GM12878 (cell line): Measurements from ENCODE around the gene FLAD1.

ENCODE experiments used
- NFXL1 ChIP-seq: fragments of 450-650 bp; IDR thresholded peaks from 2 replicates; pipeline ENCODE4 v1.6.1; 2017; ENCODE audit warnings: antibody characterized with exemption, mild to moderate bottlenecking, borderline replicate concordance
- TARDBP ChIP-seq: IDR thresholded peaks from 2 replicates; pipeline ENCODE4 v1.6.1; 2016; ENCODE audit warnings: borderline replicate concordance
- TF ChIP-seq, protein P1 (sequence below), 3 experiments: IDR thresholded peaks in 2 of 3; conservative IDR thresholded peaks in 1 of 3; 2 replicates each; pipeline ENCODE4 v1.5.1; 2011; ENCODE audit warnings: low read depth in 3 of 3, low read length in 3 of 3, mild to moderate bottlenecking in 3 of 3, control low read depth in 2 of 3, moderate library complexity in 2 of 3, inconsistent platforms in 1 of 3, mixed read lengths in 1 of 3; ENCODE audit not compliant: control insufficient read depth in 2 of 3, insufficient read depth in 1 of 3; ENCODE audit errors: extremely low read depth in 1 of 3
- TF ChIP-seq, protein P2 (sequence below): IDR thresholded peaks from 2 replicates; pipeline ENCODE4 v1.6.1; 2011; ENCODE audit warnings: low read depth, low read length, improper control_type of control experiment, borderline replicate concordance
- TF ChIP-seq, protein P3 (sequence below): IDR thresholded peaks from 2 replicates; pipeline ENCODE4 v1.6.1; 2012; ENCODE audit warnings: low read depth, low read length, improper control_type of control experiment

DNA sequence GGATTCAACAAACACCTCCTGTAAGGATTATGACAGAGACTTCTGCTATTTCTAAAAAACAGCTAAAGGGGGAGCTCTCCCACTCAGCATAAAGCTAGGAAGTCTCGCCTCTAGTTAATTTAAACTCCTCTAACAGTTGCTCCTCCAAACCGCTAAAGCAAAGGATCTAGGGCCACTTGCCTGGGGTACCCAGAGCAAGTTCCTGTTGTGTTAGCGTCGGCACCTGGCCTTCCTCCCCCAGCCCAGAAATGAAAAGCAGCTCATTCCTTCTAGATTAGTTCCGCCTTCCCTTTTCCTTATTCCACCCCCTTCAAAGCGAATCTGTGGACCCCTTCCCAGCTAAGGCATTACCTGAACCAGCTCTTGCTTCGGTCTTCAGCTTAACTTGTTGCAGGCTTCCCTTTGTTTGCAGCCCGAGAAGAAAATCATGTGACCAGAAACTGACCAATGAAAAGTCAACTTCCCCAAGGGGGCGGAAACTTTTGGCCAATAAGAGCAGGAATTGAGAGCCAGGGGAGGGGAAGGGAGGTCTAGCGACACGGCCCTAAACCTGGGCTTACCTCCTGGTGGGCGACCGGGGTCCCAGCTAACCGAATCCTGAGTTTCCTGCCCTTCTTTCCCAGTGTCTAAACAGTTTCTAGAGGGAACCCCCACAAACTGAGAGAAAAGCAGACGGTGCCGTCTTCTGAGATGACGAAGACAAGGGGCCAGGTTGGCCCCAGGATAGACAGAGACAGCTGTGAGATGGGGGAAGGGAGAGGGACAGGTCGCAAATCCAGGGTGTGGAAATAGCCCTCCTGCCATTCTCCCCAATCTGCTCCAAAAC lies 27.2 kb upstream of the FLAD1 start, which contains the start of gene PBXIP1:
- TF ChIP-seq, protein P1, sequence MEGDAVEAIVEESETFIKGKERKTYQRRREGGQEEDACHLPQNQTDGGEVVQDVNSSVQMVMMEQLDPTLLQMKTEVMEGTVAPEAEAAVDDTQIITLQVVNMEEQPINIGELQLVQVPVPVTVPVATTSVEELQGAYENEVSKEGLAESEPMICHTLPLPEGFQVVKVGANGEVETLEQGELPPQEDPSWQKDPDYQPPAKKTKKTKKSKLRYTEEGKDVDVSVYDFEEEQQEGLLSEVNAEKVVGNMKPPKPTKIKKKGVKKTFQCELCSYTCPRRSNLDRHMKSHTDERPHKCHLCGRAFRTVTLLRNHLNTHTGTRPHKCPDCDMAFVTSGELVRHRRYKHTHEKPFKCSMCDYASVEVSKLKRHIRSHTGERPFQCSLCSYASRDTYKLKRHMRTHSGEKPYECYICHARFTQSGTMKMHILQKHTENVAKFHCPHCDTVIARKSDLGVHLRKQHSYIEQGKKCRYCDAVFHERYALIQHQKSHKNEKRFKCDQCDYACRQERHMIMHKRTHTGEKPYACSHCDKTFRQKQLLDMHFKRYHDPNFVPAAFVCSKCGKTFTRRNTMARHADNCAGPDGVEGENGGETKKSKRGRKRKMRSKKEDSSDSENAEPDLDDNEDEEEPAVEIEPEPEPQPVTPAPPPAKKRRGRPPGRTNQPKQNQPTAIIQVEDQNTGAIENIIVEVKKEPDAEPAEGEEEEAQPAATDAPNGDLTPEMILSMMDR (IDR thresholded peaks at IDR 0.05 in 2 of 3, conservative IDR thresholded peaks at IDR 0.05 in 1 of 3; ENCODE audit: control insufficient read depth in 2 of 3, extremely low read depth in 1 of 3, insufficient read depth in 1 of 3, low read depth in 3 of 3, low read length in 3 of 3): peak; percentile 9 to 40 (median 22); a peak in 4 of 6 replicates
- TF ChIP-seq, protein P2, sequence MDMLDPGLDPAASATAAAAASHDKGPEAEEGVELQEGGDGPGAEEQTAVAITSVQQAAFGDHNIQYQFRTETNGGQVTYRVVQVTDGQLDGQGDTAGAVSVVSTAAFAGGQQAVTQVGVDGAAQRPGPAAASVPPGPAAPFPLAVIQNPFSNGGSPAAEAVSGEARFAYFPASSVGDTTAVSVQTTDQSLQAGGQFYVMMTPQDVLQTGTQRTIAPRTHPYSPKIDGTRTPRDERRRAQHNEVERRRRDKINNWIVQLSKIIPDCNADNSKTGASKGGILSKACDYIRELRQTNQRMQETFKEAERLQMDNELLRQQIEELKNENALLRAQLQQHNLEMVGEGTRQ: peak; percentile 55
- TF ChIP-seq TARDBP (no peak), NFXL1 (no peak)
- TF ChIP-seq, protein P3, sequence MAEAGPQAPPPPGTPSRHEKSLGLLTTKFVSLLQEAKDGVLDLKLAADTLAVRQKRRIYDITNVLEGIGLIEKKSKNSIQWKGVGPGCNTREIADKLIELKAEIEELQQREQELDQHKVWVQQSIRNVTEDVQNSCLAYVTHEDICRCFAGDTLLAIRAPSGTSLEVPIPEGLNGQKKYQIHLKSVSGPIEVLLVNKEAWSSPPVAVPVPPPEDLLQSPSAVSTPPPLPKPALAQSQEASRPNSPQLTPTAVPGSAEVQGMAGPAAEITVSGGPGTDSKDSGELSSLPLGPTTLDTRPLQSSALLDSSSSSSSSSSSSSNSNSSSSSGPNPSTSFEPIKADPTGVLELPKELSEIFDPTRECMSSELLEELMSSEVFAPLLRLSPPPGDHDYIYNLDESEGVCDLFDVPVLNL: no peak
